ENCODE data around the gene GALNT17. TPM values are rescaled to one million over a fixed set of nuclear protein-coding genes. Genes with fewer than 3 reads are reported as not detected.

The GALNT17 gene
- total RNA-seq, result not detected

- POLR2A ChIA-PET, result no interaction called here
- H3K36me3 Mint-ChIP-seq, result no peaks in the 10 kb centered on the region
These were observed at the start of gene GALNT17 for GRCh38 chr7:71132127-71132376. TSS of gene GALNT17 (plus strand) at chr7:71132144.

DNA sequence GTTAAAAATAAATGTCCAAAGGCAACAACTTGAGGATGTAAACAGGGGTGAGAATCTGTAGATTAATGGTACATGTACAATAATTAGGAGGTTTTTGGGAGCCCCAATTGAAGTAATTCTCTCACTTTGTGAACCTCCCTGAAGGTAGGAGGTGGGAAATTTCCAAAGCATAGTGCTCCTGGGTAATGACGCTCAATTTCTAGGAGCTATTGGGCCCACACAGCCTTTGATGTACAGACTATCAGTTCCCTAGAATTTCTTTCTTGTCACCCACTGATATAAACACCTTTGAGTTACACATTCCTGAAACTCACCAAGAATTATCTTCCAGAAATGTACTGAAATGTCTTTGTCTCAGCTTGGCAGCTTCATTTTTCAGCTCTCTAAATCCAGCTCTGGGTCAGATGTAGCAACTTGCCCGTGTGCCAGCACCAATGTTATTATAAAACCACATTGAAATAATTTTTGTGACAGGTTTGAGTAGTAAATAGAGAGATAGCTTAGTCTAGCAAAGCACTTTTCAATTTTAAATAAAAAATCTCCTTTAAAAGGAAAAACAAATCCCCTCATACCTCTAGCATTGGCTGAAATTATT lies 36.6 kb upstream of the GALNT17 start:
- no peaks in the 10 kb centered on the region for H3K27me3 Mint-ChIP-seq
- H3K27ac Mint-ChIP-seq, result no peak overlapping the region
- H3K4me1 Mint-ChIP-seq (ENCODE audit: low read depth), result no peaks in the 10 kb centered on the region
- H3K36me3 Mint-ChIP-seq, result no peaks in the 10 kb centered on the region
- ChIA-PET CTCF (no interaction called here), POLR2A (no interaction called here)
- H3K9me3 Mint-ChIP-seq, result peaks cover 24% of the 10 kb centered on the region
- intact Hi-C loops (cut with micrococcal nuclease), result no loop called here
- DNase-seq, result no peak
- H3K4me3 Mint-ChIP-seq, result no peak overlapping the region

More at GRCh38 chr7:71132127-71132376, at the start of gene GALNT17:
- intact Hi-C loops (cut with micrococcal nuclease), result no loop called here
- no peak within 1 kb of the TSS for H3K4me3 Mint-ChIP-seq
- no peaks in the 10 kb centered on the region for H3K4me1 Mint-ChIP-seq (ENCODE audit: low read depth)
- DNase-seq, result no peak
- peaks cover 2% of the 10 kb centered on the region for H3K9me3 Mint-ChIP-seq
- no peak within 1 kb of the TSS for H3K27ac Mint-ChIP-seq
- peaks cover 22% of the 10 kb centered on the region for H3K27me3 Mint-ChIP-seq
- CTCF ChIA-PET, result no interaction called here

- POLR2A ChIA-PET, result no interaction called here
These were observed 35.6 kb upstream of the GALNT17 start for GRCh38 chr7:71096351-71096750.

GRCh38 chr7:71106226-71106625 lies 25.7 kb upstream of the GALNT17 start:
- Mint-ChIP-seq H3K27ac (no peak overlapping the region), H3K27me3 (no peaks in the 10 kb centered on the region), H3K36me3 (no peaks in the 10 kb centered on the region), H3K9me3 (peaks cover 12% of the 10 kb centered on the region), H3K4me3 (no peak overlapping the region), H3K4me1 (ENCODE audit: low read depth) (no peaks in the 10 kb centered on the region)
- ChIA-PET CTCF (no interaction called here), POLR2A (no interaction called here)
- DNase-seq, result no peak
- intact Hi-C loops (cut with micrococcal nuclease), result no loop called here

More at GRCh38 chr7:71096351-71096750, 35.6 kb upstream of the GALNT17 start:
- CTCF ChIA-PET, result no interaction called here
- Mint-ChIP-seq H3K36me3 (no peaks in the 10 kb centered on the region), H3K27me3 (no peaks in the 10 kb centered on the region), H3K4me1 (ENCODE audit: low read depth) (no peaks in the 10 kb centered on the region), H3K4me3 (no peak overlapping the region), H3K27ac (no peak overlapping the region), H3K9me3 (peaks cover 20% of the 10 kb centered on the region)
- intact Hi-C loops (cut with micrococcal nuclease), result no loop called here
- no peak for DNase-seq

- H3K36me3 Mint-ChIP-seq, result no peaks in the 10 kb centered on the region
- no peaks in the 10 kb centered on the region for H3K4me1 Mint-ChIP-seq (ENCODE audit: low read depth)
- no peak overlapping the region for H3K27ac Mint-ChIP-seq
- DNase-seq, result no peak
- intact Hi-C loops (cut with micrococcal nuclease), result no loop called here
- ChIA-PET CTCF (no interaction called here), POLR2A (no interaction called here)
- H3K4me3 Mint-ChIP-seq, result no peak overlapping the region
- H3K9me3 Mint-ChIP-seq, result peaks cover 20% of the 10 kb centered on the region
- H3K27me3 Mint-ChIP-seq, result no peaks in the 10 kb centered on the region
These were observed 19.5 kb upstream of the GALNT17 start for GRCh38 chr7:71112436-71112835.

DNA sequence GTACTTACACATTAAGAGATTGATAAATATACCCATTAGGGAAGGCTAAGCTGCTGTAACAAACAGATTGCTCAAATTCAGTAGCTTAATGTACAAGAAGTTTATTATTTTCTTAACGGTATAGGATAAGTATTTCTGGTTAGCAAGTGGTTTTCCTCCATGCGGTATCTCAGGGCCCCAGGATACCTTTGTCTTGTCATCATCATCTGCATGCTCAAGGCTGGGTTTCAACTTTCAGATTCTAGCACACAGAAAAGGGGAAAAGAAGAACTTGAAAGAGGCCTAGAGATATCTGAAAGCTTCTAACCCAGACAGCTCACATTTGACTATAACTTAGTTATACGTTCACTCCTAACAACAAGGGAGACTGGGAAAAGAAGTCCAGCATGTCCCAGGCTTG lies 11.8 kb upstream of the GALNT17 start:
- ChIA-PET POLR2A (no interaction called here), CTCF (no interaction called here)
- intact Hi-C loops (cut with micrococcal nuclease), result no loop called here
- H3K9me3 Mint-ChIP-seq, result peaks cover 9% of the 10 kb centered on the region
- H3K36me3 Mint-ChIP-seq, result no peaks in the 10 kb centered on the region
- no peaks in the 10 kb centered on the region for H3K4me1 Mint-ChIP-seq (ENCODE audit: low read depth)
- no peak overlapping the region for H3K27ac Mint-ChIP-seq
- no peak for DNase-seq
- H3K27me3 Mint-ChIP-seq, result no peaks in the 10 kb centered on the region
- no peak overlapping the region for H3K4me3 Mint-ChIP-seq

DNA sequence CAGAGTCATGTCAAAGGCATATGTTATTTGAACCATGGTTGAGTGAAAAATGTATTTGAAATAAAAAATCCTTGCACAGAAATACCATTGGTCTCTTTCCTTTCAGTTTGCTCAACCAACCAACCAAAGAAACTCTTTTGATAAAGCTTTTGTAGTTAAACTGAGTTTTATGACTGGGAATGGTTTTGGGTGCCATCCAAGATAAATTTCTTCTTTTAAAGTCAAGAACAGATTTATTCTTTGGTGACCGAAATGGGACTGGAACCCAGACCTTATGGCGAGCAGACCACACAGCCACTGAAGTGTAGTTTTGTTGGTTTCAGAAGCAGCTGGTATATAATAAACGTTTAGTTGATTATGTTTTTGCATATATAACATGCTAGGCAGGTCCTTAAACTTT lies 2.8 kb upstream of the GALNT17 start:
- no peak overlapping the region for H3K4me3 Mint-ChIP-seq
- ChIA-PET POLR2A (no interaction called here), CTCF (no interaction called here)
- H3K4me1 Mint-ChIP-seq (ENCODE audit: low read depth), result no peaks in the 10 kb centered on the region
- no peak for DNase-seq
- peaks cover 22% of the 10 kb centered on the region for H3K27me3 Mint-ChIP-seq
- peaks cover 2% of the 10 kb centered on the region for H3K9me3 Mint-ChIP-seq
- H3K36me3 Mint-ChIP-seq, result no peaks in the 10 kb centered on the region
- intact Hi-C loops (cut with micrococcal nuclease), result no loop called here
- H3K27ac Mint-ChIP-seq, result no peak overlapping the region

- no peak overlapping the region for H3K4me3 Mint-ChIP-seq
- DNase-seq, result no peak
- CTCF ChIA-PET, result no interaction called here
- no peaks in the 10 kb centered on the region for H3K36me3 Mint-ChIP-seq
- H3K27ac Mint-ChIP-seq, result no peak overlapping the region
- POLR2A ChIA-PET, result no interaction called here
- H3K27me3 Mint-ChIP-seq, result peaks cover 22% of the 10 kb centered on the region
- peaks cover 2% of the 10 kb centered on the region for H3K9me3 Mint-ChIP-seq
- no peaks in the 10 kb centered on the region for H3K4me1 Mint-ChIP-seq (ENCODE audit: low read depth)
- intact Hi-C loops (cut with micrococcal nuclease), result no loop called here
These were observed 1.8 kb upstream of the GALNT17 start for GRCh38 chr7:71130031-71130679.

GRCh38 chr7:71131256-71132126 lies 453 bp upstream of the GALNT17 start:
- Mint-ChIP-seq H3K27ac (no peak overlapping the region), H3K27me3 (peaks cover 22% of the 10 kb centered on the region), H3K9me3 (peaks cover 2% of the 10 kb centered on the region), H3K4me1 (ENCODE audit: low read depth) (no peaks in the 10 kb centered on the region), H3K36me3 (no peaks in the 10 kb centered on the region), H3K4me3 (no peak overlapping the region)
- DNase-seq, result no peak
- POLR2A ChIA-PET, result no interaction called here
- intact Hi-C loops (cut with micrococcal nuclease), result no loop called here
- CTCF ChIA-PET, result no interaction called here

DNA sequence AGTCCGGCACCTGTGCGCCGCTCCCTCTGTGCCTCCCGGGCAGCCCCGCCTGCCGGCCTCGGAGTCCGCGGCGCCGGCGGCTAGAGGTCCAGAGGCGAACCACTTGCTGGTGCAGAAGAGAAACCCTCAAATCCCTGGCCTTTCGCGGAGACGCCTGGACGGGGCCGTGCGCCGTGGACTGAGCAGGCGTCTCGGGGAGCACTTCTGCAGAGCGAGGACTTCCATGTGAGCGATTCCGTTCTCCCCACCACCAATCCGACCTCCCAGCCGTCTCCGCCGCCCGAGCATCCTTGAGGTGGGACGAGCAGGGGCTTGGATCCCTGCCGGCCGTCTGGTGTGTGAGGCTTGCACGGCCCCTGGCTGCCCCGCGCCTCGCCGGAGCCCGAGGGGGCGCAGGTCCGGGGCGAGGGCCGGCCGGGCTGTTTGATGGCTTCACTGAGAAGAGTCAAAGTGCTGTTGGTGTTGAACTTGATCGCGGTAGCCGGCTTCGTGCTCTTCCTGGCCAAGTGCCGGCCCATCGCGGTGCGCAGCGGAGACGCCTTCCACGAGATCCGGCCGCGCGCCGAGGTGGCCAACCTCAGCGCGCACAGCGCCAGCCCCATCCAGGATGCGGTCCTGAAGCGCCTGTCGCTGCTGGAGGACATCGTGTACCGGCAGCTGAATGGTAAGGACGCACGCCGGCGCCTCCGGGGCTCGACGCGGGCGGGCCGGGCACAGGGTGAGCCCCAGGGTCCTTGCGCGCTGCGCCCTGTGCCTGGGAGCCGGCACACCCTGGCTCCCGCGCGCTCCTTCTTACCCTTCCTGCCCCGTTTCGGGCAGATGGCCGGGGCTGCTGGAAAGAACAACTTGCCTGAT lies 660 bp downstream of the GALNT17 start:
- no peak for DNase-seq
- H3K9me3 Mint-ChIP-seq, result peaks cover 2% of the 10 kb centered on the region
- ChIA-PET CTCF (no interaction called here), POLR2A (no interaction called here)
- no peak overlapping the region for H3K4me3 Mint-ChIP-seq
- H3K27me3 Mint-ChIP-seq, result peaks cover 21% of the 10 kb centered on the region
- no peak overlapping the region for H3K27ac Mint-ChIP-seq
- intact Hi-C loops (cut with micrococcal nuclease), result no loop called here
- H3K36me3 Mint-ChIP-seq, result peaks cover 3% of the 10 kb centered on the region
- no peaks in the 10 kb centered on the region for H3K4me1 Mint-ChIP-seq (ENCODE audit: low read depth)

- no peak overlapping the region for H3K27ac Mint-ChIP-seq
- CTCF ChIA-PET, result no interaction called here
- H3K4me3 Mint-ChIP-seq, result no peak overlapping the region
- peaks cover 3% of the 10 kb centered on the region for H3K36me3 Mint-ChIP-seq
- intact Hi-C loops (cut with micrococcal nuclease), result no loop called here
- POLR2A ChIA-PET, result no interaction called here
- H3K4me1 Mint-ChIP-seq (ENCODE audit: low read depth), result no peaks in the 10 kb centered on the region
- peaks cover 21% of the 10 kb centered on the region for H3K27me3 Mint-ChIP-seq
- no peak for DNase-seq
- peaks cover 2% of the 10 kb centered on the region for H3K9me3 Mint-ChIP-seq
These were observed 1.3 kb downstream of the GALNT17 start for GRCh38 chr7:71133232-71133622.

GRCh38 chr7:71133856-71134255 lies 1.9 kb downstream of the GALNT17 start:
- Mint-ChIP-seq H3K36me3 (peaks cover 3% of the 10 kb centered on the region), H3K4me1 (ENCODE audit: low read depth) (no peaks in the 10 kb centered on the region), H3K27ac (no peak overlapping the region), H3K4me3 (no peak overlapping the region), H3K9me3 (peaks cover under 1% of the 10 kb centered on the region), H3K27me3 (peaks cover 20% of the 10 kb centered on the region)
- ChIA-PET POLR2A (no interaction called here), CTCF (no interaction called here)
- no peak for DNase-seq
- intact Hi-C loops (cut with micrococcal nuclease), result no loop called here
